ENCODE results near the gene STXBP5L.

- TF ChIP-seq CTCF (IDR thresholded peaks at IDR 0.05) (no peak), POLR2AphosphoS5 (IDR thresholded peaks at IDR 0.05) (no peak)
These were observed 49.5 kb upstream of the STXBP5L start for GRCh38 chr3:120858521-120858920.

Measured in esophagus muscularis mucosa (tissue), 3 donors.